Measurements from ENCODE around the gene ANO4.
"Not testable (repeated sequence)": the region's sequence is repeated elsewhere in the genome, so short reads cannot be mapped to it uniquely, and the experiment has no call there.

Gene ANO4

DNA sequence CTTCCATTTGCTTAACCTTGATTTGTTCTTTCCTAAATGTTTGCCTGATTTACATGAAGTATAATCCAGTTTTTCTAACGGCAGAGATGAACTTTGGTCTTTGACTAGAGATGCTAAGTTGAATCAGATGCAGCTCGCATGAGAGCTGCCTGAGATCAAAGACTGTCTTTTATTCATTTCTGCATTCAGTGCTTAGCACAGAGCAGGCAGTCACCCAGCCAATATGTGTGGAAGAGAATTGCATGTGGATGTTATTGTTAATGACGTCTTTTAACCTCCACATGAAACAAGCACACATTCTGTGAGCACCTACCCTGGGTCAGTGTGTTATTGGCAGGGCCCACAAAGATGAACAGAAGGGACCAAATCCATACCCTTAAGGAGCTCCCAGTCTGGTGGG lies 316.3 kb downstream of the ANO4 start:
- no peak for DNase-seq

DNA sequence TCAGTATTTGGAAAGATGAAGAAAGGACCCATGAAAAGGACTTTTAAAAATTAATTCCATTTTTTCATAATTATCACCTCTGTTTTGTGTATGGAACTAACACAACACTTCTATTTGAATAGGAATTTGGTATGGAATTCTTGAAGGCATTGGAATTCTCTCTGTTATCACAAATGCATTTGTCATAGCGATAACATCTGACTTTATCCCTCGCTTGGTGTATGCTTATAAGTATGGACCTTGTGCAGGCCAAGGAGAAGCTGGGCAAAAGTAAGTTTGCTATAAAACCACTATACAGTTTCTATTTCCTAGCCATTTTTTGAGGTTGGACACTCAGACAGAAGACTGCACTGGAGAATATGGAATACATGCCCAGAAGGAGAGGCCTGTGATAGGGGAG lies 316.9 kb downstream of the ANO4 start:
- DNase-seq = no peak

DNA sequence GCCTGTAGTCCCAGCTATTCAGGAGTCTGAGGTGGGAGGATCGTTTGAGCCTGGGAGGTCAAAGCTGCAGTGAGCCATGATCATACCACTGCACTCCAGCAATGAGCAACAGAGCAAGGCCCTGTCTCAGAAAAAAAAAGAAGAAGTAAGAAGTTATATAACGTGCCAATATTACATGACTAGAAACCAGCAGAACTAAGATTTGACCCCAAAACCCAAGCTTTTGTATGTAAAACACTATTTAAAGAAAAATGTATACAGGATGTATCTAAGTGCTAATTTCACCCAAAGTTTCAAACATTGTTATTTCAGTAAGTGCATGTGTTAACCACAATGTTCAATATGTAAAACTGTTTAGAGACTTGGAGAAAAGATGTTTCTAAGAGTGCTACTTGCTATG lies 320.8 kb downstream of the ANO4 start:
- no peak for DNase-seq

DNA sequence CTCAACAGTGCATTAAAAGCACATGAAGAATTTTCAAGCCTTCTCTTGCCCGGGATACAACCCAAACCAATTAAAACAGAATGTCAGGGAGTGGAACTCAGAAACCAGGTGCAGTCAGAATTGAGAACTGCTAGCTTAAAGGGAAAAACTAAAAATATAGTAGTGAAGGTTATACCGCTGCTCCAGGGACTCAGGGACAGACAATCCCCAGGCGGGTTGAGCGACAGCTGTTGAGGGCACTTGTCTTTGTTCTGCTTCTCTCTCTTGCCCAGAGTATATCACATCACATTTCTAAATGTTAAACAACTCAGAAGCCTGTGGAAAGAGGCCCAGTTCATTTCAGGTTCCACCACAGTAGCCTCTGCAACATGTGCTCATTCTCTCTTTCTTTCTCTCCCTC lies 322.3 kb downstream of the ANO4 start:
- DNase-seq = no peak

DNA sequence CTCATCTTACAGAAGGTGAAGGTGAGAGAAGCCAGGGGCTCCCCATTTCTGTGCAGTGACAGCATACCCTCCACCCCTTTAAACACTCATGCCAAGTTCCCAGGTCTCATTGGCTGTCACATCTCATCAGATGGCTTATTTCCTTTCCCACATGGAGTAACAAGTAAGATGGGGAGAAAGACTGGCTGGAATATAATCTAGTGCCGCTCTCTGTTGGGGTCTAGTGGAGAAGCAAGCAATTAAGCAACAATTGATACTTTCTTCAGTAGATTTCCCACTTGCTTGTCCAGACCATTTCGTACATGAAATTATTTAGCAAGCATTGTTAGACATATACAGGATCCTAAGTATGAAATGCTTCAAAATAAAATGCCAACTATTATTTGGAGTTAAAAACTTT lies 323.3 kb downstream of the ANO4 start:
- DNase-seq = no peak

DNA sequence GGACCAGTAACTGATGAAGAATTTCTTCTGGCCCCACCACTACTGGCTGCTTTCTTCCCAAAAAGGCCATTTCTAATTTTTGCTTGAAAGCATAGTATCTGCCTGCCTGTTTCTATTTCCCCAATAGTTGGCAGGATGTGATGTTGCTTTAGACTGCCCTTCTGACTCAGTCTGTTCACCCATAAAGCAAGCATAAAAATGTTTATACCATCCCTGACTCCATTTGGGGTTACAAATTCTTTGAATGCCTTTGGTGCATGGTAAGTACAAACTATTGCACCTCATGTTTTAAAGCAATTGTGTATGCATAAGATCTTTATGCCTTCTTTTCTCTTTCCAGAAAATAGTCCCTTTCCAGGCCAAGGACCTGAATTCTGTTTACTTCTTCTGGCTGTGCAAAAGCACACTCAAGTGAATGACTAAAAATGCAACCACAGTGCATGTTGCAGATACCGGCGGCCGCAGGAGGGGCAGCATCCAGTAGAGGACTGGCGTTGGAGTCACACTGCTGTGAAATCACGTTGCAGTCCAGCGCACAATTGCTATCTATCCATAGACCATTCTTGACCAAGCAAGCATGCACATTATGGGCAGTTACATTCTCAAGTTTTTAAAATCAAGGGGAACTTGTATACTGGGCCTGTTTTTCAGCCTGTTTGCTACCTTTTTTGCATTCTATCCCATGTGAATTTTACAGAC lies 333.1 kb downstream of the ANO4 start:
- DNase-seq = no peak

DNA sequence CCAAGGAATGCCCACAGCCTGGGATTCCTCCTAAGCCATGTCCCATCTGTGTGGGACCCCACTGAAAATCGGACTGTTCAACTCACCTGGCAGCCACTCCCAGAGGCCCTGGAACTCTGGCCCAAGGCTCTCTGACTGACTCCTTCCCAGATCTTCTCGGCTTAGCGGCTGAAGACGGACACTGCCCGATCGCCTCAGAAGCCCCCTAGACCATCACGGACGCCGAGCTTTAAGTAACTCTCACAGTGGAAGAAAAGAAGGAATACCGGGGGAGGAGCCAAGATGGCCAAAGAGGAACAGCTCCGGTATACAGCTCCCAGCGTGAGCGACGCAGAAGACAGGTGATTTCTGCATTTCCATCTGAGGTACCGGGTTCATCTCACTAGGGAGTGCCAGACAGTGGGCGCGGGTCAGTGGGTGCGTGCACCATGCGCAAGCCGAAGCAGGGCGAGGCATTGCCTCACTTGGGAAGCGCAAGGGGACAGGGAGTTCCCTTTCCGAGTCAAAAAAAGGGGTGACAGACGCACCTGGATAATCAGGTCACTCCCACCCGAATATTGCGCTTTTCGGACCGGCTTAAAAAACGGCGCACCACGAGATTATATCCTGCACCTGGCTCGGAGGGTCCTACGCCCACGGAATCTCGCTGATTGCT lies 351.3 kb downstream of the ANO4 start:
- DNase-seq = not testable (repeated sequence)

DNA sequence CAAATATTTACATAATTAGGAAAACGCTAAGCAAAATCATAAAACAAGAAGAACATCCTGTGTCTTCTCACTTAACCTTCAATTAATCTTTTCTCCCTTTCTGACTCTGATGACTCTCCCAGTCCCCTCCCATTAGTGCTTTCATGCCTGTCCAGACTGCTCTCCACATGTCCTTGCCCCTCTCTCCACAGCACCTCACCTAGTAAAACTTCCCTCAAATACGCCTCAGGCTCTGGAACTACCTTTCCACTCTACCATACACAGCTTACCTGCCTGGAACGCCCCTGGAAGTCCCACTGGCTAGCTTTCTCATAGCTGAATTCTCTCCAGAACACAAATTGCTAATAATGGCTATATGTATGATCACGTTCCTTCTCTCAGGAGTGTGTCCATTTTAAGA lies 370.7 kb downstream of the ANO4 start:
- DNase-seq = no peak

DNA sequence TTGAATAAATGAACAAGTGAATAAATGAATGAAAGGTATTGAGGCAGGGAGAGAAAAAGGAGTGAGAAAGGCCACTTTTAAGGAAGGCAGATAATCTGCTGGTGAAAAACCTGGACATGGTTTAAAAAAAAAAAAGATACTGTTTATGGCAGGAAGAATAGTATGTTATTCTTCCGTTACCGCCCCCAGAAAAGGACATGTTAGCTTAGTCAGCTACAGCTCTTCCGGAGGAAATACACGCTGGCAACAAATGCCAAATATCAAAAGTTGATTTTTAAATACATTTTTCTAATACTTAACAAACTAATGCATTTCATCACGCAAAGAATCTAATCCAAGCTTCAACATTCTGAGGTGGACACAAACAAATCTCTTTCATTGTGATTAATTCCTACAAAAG lies 372.3 kb downstream of the ANO4 start:
- no peak for DNase-seq

DNA sequence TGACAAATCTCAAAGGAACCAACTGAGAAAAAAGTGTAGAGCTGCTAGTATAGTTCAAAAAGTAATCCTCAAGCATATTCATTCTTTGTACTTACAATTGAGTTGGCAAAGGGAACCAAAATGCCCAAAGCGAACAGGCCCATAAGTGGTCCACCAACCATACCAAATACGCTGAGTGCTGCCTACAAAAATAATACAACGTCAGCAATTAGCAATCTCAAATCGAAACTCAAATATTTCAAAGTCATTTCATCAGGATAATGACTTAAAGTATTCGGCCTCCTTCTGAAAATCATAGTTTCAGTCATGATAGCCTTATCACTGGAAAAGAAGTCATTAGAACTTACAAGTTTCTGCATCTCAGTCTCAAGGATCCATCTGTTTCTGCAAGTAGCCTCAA lies 373.4 kb downstream of the ANO4 start:
- no peak for DNase-seq

DNA sequence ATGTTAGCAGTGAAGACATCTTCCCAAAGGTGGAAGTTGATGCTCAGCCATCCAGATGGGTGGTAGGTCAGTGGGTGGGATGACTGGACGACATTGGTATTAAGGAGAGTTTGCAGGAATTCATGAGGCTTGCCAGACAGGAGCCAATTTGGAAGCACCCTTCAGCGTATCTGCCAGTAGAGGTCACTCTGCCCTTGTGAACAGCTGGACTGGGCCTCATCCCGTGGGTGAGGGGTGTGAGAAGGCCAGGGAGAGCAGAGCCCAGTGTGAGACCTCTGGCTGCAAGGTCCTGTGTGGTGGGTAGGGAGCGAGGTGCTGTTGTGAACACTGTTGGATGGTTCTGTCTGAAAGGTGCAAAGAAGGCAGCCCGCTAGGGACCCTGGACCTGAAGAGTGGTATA lies 377.7 kb downstream of the ANO4 start:
- no peak for DNase-seq

DNA sequence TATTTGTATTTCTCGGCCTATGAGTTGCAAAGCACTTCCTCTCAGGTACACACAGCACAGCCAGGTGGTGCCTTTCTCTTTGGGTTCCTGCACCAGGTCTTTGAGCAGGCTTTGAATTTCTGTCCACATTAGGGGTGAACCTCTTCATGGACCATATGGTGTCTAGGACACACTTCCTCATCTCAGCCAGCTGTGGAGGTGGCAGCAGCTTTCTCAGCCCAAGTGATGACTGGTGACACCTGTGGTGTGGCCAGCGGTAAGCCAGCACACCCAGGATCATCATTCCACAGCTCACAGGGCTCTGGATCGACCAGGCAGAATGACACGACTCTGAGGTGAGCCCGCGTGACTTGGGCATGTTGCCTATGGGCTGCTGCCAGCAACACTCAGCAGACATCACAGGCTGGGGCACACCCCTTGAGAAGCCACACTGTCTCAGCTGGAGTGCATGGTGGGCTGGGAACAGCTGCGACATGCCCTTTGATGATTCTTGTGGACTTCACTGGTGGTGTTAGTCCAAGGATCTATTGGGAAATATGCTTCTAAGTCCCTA lies 378.7 kb downstream of the ANO4 start:
- DNase-seq = no peak

DNA sequence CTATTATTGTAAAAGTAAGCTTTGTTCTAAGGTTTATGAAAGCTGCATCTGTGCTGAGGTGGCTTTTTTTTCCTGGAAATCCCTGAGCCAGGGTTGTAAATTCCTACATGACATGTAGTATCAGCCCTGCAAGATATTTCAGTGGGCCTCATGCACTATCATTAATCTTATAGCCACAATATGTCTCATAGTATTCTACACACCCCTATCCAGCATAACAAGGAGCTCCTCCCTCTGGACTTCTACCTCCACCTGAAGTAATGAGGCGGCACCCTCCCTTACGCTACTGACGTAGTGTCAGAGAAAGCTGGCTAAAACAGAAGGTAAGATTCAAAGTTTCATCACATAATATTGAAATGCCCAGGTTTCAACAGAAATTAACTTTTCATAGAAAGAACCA lies 380.0 kb downstream of the ANO4 start:
- no peak for DNase-seq
